Neural cell (in vitro differentiated cells): ENCODE data around the gene N4BP3. TPM values are rescaled to one million over a fixed set of nuclear protein-coding genes. Genes with fewer than 3 reads are reported as not detected.

Source experiments
- H2AFZ ChIP-seq: fragments of 200-600, 300-800 bp; sonication (generic), shearing (Covaris generic); 2 replicates; pipeline ENCODE4 v1.6.0; 2014; ENCODE audit warnings: low read depth, mild to moderate bottlenecking, antibody characterized with exemption, low read length, moderate library complexity
- H3F3A ChIP-seq: fragments of 200-600 bp; shearing (Covaris generic); 2 replicates; pipeline ENCODE4 v1.6.1; 2016; ENCODE audit warnings: mild to moderate bottlenecking, moderate library complexity, mixed read lengths, antibody characterized with exemption, low read length; ENCODE audit not compliant: insufficient read depth, poor library complexity, severe bottlenecking
- H3K27ac ChIP-seq: fragments of 200-600, 300-800 bp; sonication (generic), shearing (Covaris generic); 2 replicates; pipeline ENCODE4 v1.5.1; 2014; ENCODE audit warnings: mild to moderate bottlenecking, low read length, moderate library complexity
- H3K27me3 ChIP-seq: fragments of 300-800, 200-600 bp; sonication (generic), shearing (Covaris generic); 2 replicates; pipeline ENCODE4 v1.6.0; 2014; ENCODE audit warnings: mild to moderate bottlenecking, low read depth, low read length, moderate library complexity; ENCODE audit not compliant: insufficient read depth
- H3K36me3 ChIP-seq: fragments of 300-800, 200-600 bp; sonication (generic), shearing (Covaris generic); 2 replicates; pipeline ENCODE4 v1.5.1; 2014; ENCODE audit warnings: mild to moderate bottlenecking, antibody characterized with exemption, low read length, moderate library complexity; ENCODE audit not compliant: insufficient read depth
- H3K4me2 ChIP-seq: fragments of 300-800, 200-600 bp; sonication (generic), shearing (Covaris generic); 2 replicates; pipeline ENCODE4 v1.6.0; 2014; ENCODE audit warnings: mild to moderate bottlenecking, low read length
- H3K4me3 ChIP-seq: fragments of 300-800, 200-600 bp; sonication (generic), shearing (Covaris generic); 2 replicates; pipeline ENCODE4 v1.5.1; 2014; ENCODE audit warnings: mild to moderate bottlenecking, low read length, moderate library complexity
- H3K79me2 ChIP-seq: fragments of 200-600 bp; shearing (Covaris generic); replicated peaks from 2 replicates; pipeline ENCODE4 v1.6.0; 2014; ENCODE audit warnings: mild to moderate bottlenecking, low read length, moderate library complexity; ENCODE audit not compliant: insufficient read depth
- H3K9ac ChIP-seq: fragments of 300-800, 200-600 bp; sonication (generic), shearing (Covaris generic); 2 replicates; pipeline ENCODE4 v1.6.1; 2016; ENCODE audit warnings: mild to moderate bottlenecking, low read length, mixed read lengths
- H3K9me2 ChIP-seq: fragments of 200-600 bp; shearing (Covaris generic); 2 replicates; pipeline ENCODE4 v1.6.1; 2016; ENCODE audit warnings: mild to moderate bottlenecking, low read length, mixed read lengths; ENCODE audit not compliant: insufficient read depth
- H3K9me3 ChIP-seq: fragments of 200-600, 300-800 bp; sonication (generic), shearing (Covaris generic); 2 replicates; pipeline ENCODE4 v1.6.1; 2016; ENCODE audit warnings: mild to moderate bottlenecking, mixed run types, low read length, moderate library complexity, mixed read lengths
- H4K20me1 ChIP-seq: fragments of 200-600 bp; shearing (Covaris generic); 2 replicates; pipeline ENCODE4 v1.6.1; 2016; ENCODE audit warnings: mild to moderate bottlenecking, mixed run types; ENCODE audit not compliant: insufficient read depth
- EP300 ChIP-seq: fragments of 450-650 bp; conservative IDR thresholded peaks from 2 replicates; pipeline ENCODE4 v1.6.1; 2014; ENCODE audit warnings: antibody characterized with exemption, mild to moderate bottlenecking, moderate library complexity; ENCODE audit not compliant: poor library complexity, severe bottlenecking
- EZH2 ChIP-seq: fragments of 200-600, 300-800 bp; shearing (Covaris generic), sonication (generic); IDR thresholded peaks from 2 replicates; pipeline ENCODE4 v1.6.1; 2014; ENCODE audit warnings: antibody characterized with exemption, low read length, borderline replicate concordance, mild to moderate bottlenecking; ENCODE audit not compliant: insufficient read depth, poor library complexity, severe bottlenecking
- MXI1 ChIP-seq: fragments of 450-650 bp; conservative IDR thresholded peaks from 2 replicates; pipeline ENCODE4 v1.6.1; 2014; ENCODE audit warnings: antibody characterized with exemption, mild to moderate bottlenecking; ENCODE audit not compliant: poor library complexity, severe bottlenecking
- POLR2AphosphoS5 ChIP-seq: IDR thresholded peaks from 2 replicates; pipeline ENCODE4 v1.6.1; 2012
- RAD21 ChIP-seq: fragments of 450-650 bp; conservative IDR thresholded peaks from 2 replicates; pipeline ENCODE4 v1.6.1; 2014; ENCODE audit warnings: antibody characterized with exemption, mild to moderate bottlenecking, moderate library complexity
- SMC3 ChIP-seq: fragments of 450-650 bp; conservative IDR thresholded peaks from 2 replicates; pipeline ENCODE4 v1.6.1; 2014; ENCODE audit warnings: antibody characterized with exemption, mild to moderate bottlenecking, moderate library complexity; ENCODE audit not compliant: poor library complexity
- TAF1 ChIP-seq: IDR thresholded peaks from 2 replicates; pipeline ENCODE4 v1.6.1; 2012; ENCODE audit warnings: low read depth
- polyA plus RNA-seq: library from polyadenylated mRNA; depleted of rRNA; stranded (reverse); fragments of >200 nt; gene quantifications from 2 replicates; pipeline ENCODE4 v1.2.3, GENCODE V29; 2014
- TF ChIP-seq, protein P1 (sequence below): fragments of 450-650 bp; IDR thresholded peaks from 2 replicates; pipeline ENCODE4 v1.5.1; 2014; ENCODE audit warnings: antibody characterized with exemption, mild to moderate bottlenecking, moderate library complexity; ENCODE audit not compliant: poor library complexity, severe bottlenecking
- TF ChIP-seq, protein P2 (sequence below): IDR thresholded peaks from 2 replicates; pipeline ENCODE4 v1.6.1; 2012; ENCODE audit warnings: borderline replicate concordance

N4BP3 gene
- polyA plus RNA-seq, 1 donor from 2014 or later: 4.6 TPM

DNA sequence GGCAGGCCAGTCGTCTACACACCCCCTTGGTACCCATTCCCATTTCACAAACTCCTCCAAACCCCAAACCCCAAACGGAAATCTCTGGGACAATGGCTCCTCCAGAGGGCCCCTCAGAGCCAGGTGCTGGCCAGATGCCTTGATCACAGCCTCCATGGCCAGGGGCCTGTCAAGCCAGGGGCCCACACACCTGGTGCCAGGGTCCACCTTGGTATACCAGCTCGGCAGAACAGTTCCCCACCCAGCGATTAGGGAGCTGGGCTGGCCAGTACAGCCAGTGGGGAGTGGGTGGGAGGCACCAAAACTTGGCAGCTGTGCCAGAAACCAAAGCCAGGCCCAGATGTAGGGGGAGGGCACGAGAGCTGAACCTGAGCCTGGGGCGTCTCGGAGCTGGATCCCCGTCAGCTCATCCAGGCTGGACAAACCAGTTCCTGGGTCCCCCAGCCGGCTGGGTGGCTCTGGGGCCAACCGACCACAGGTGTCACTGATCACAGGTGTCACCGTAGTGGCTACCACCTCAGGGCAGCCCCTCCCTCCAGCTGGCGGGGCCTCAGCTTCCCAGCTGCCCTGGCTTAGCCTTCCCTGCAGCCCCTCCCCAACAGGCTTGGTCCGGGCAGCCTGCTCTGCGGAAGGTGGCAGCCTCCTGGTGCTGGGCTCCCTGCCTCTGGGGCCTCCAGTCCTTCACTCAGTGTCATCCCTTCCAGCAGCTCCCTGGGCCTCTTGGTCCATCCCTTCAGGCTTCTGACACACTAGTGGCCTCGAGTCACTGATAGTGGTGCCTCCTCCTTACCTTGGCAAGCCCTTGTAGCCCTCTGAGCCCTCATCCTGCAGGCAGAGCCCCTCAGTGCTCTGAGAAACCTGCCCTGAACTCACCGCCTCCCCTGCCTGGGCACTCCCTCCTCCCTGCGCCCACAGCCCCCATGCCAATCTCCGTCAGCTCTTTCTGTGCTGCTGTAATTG lies 10.9 kb downstream of the N4BP3 start:
- Histone ChIP-seq H3K79me2 (no peaks in the 10 kb centered on the region), H3K9me3 (no peaks in the 10 kb centered on the region), H3K27me3 (no peaks in the 10 kb centered on the region), H3K4me2 (no peak overlapping the region), H3K27ac (no peak overlapping the region), H3K4me3 (no peak overlapping the region), H2AFZ (no peak overlapping the region), H3K9ac (no peak overlapping the region), H4K20me1 (no peaks in the 10 kb centered on the region), H3K9me2 (no peaks in the 10 kb centered on the region), H3K36me3 (no peaks in the 10 kb centered on the region), H3F3A (no peaks in the 10 kb centered on the region)
- TF ChIP-seq TAF1: no peak
- no peak for TF ChIP-seq EP300
- TF ChIP-seq, protein P1, sequence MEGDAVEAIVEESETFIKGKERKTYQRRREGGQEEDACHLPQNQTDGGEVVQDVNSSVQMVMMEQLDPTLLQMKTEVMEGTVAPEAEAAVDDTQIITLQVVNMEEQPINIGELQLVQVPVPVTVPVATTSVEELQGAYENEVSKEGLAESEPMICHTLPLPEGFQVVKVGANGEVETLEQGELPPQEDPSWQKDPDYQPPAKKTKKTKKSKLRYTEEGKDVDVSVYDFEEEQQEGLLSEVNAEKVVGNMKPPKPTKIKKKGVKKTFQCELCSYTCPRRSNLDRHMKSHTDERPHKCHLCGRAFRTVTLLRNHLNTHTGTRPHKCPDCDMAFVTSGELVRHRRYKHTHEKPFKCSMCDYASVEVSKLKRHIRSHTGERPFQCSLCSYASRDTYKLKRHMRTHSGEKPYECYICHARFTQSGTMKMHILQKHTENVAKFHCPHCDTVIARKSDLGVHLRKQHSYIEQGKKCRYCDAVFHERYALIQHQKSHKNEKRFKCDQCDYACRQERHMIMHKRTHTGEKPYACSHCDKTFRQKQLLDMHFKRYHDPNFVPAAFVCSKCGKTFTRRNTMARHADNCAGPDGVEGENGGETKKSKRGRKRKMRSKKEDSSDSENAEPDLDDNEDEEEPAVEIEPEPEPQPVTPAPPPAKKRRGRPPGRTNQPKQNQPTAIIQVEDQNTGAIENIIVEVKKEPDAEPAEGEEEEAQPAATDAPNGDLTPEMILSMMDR: no peak
- no peak for TF ChIP-seq POLR2AphosphoS5
- TF ChIP-seq EZH2: no peak
- TF ChIP-seq, protein P2, sequence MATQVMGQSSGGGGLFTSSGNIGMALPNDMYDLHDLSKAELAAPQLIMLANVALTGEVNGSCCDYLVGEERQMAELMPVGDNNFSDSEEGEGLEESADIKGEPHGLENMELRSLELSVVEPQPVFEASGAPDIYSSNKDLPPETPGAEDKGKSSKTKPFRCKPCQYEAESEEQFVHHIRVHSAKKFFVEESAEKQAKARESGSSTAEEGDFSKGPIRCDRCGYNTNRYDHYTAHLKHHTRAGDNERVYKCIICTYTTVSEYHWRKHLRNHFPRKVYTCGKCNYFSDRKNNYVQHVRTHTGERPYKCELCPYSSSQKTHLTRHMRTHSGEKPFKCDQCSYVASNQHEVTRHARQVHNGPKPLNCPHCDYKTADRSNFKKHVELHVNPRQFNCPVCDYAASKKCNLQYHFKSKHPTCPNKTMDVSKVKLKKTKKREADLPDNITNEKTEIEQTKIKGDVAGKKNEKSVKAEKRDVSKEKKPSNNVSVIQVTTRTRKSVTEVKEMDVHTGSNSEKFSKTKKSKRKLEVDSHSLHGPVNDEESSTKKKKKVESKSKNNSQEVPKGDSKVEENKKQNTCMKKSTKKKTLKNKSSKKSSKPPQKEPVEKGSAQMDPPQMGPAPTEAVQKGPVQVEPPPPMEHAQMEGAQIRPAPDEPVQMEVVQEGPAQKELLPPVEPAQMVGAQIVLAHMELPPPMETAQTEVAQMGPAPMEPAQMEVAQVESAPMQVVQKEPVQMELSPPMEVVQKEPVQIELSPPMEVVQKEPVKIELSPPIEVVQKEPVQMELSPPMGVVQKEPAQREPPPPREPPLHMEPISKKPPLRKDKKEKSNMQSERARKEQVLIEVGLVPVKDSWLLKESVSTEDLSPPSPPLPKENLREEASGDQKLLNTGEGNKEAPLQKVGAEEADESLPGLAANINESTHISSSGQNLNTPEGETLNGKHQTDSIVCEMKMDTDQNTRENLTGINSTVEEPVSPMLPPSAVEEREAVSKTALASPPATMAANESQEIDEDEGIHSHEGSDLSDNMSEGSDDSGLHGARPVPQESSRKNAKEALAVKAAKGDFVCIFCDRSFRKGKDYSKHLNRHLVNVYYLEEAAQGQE: no peak
- TF ChIP-seq RAD21: no peak
- no peak for TF ChIP-seq MXI1
- no peak for TF ChIP-seq SMC3

DNA sequence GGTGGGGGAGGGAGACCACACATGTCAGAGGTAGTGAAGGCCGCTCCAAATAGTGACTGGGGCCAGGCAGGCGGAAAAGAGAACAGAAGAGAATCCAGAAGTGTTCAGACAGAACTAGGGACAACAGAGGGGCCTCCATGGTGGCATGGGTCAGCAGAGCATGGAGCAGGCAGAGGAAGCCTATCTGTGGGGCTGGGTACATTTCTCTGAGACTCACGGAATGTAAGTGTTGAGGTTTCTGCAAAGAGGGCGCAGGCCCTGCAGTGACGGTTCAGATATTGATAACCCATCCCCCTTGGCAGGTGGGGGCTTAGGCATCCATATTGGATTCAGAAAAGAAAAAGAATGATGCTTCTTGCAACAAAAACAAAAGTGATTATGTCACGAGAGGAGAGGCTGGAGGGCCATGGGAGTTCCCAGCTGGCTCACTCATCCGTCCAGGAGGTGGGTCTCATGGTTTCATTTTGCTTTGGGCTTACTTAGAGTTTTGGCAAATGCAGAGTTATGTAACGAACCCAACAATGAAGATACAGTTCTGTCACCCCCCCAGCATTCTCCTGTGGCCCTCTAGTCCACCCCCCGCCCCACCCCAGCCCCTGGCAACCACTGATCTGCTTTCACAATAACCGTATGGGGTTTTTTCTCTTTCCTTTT lies 12.0 kb downstream of the N4BP3 start:
- TF ChIP-seq SMC3 (no peak), RAD21 (no peak), EP300 (no peak), POLR2AphosphoS5 (no peak), TAF1 (no peak), MXI1 (no peak), EZH2 (no peak)
- TF ChIP-seq, protein P1: no peak
- TF ChIP-seq, protein P2: no peak
- Histone ChIP-seq H3K36me3 (no peaks in the 10 kb centered on the region), H3K9me2 (no peaks in the 10 kb centered on the region), H4K20me1 (no peaks in the 10 kb centered on the region), H3K4me3 (no peak overlapping the region), H3K9me3 (no peaks in the 10 kb centered on the region), H2AFZ (no peak overlapping the region), H3F3A (no peaks in the 10 kb centered on the region), H3K27ac (no peak overlapping the region), H3K9ac (no peak overlapping the region), H3K27me3 (no peaks in the 10 kb centered on the region), H3K79me2 (no peaks in the 10 kb centered on the region), H3K4me2 (no peak overlapping the region)
